ENCODE results near the gene PRKD2.

Gene PRKD2

GRCh38 chr19:46746281-46747057 is 29.6 kb upstream of the PRKD2 start, which contains the start of gene STRN4:
STRN4 (minus strand) TSS chr19:46746450; CDS start chr19:46746430, 20 bp downstream.
- DNase-seq (ENCODE audit: low spot score): peak; percentile 75
- H3K27ac ChIP-seq: peak within 1 kb of the TSS; percentile 81 to 92
- no peak for TF ChIP-seq CTCF (IDR thresholded peaks at IDR 0.05)
- H3K4me3 ChIP-seq: peak within 1 kb of the TSS; percentile 74

- Histone ChIP-seq H3K4me3 (peak within 1 kb of the TSS; percentile 74), H3K27ac (peak within 1 kb of the TSS; percentile 81 to 92)
- DNase-seq (ENCODE audit: low spot score): peak; percentile 78
- no peak for TF ChIP-seq CTCF (IDR thresholded peaks at IDR 0.05)
Observed at GRCh38 chr19:46745521-46746280, 28.8 kb upstream of the PRKD2 start, which contains the start of gene FKRP. FKRP (plus strand) TSS chr19:46746057; CDS start chr19:46755451, 9,394 bp downstream.

- no peak for DNase-seq (ENCODE audit: low spot score)
- Histone ChIP-seq H3K4me3 (peak overlapping the region; percentile 74), H3K27ac (peak overlapping the region in 1 of 2 donors; percentile 92)
- TF ChIP-seq CTCF (IDR thresholded peaks at IDR 0.05): no peak
Observed at GRCh38 chr19:46745030-46745429, 28.1 kb upstream of the PRKD2 start.

- no peak for TF ChIP-seq CTCF (IDR thresholded peaks at IDR 0.05)
- Histone ChIP-seq H3K27ac (no peak overlapping the region), H3K4me3 (peak overlapping the region; percentile 74)
- no peak for DNase-seq (ENCODE audit: low spot score)
Observed at GRCh38 chr19:46744005-46744691, 27.2 kb upstream of the PRKD2 start.

- no peak overlapping the region for H3K4me3 ChIP-seq
- no peak for TF ChIP-seq CTCF (IDR thresholded peaks at IDR 0.05)
- no peak for DNase-seq (ENCODE audit: low spot score)
Observed at GRCh38 chr19:46742926-46743480, 26.1 kb upstream of the PRKD2 start.

GRCh38 chr19:46741447-46741846 is 24.5 kb upstream of the PRKD2 start:
- no peak overlapping the region for H3K27ac ChIP-seq
- no peak for TF ChIP-seq CTCF (IDR thresholded peaks at IDR 0.05)
- DNase-seq (ENCODE audit: low spot score): no peak

More at GRCh38 chr19:46742926-46743480, 26.1 kb upstream of the PRKD2 start:
- H3K27ac ChIP-seq: no peak overlapping the region

More at GRCh38 chr19:46741447-46741846, 24.5 kb upstream of the PRKD2 start:
- no peak overlapping the region for H3K4me3 ChIP-seq
